ENCODE results near the gene RELT. TPM values are rescaled to one million over a fixed set of nuclear protein-coding genes. Genes with fewer than 3 reads are reported as not detected.

RELT gene
- total and polyA plus RNA-seq, 9 of the 15 experiments (the other 6 are each of a cell fraction or from before 2014, with no cell fraction given): 1.1 to 20.2 (median 7.4) TPM

GRCh38 chr11:73376803-73377629 is 817 bp downstream of the RELT start (continued):
- TF ChIP-seq ZBTB40 (IDR thresholded peaks at IDR 0.05): peak; percentile 80
- TF ChIP-seq ZBTB40 (CRISPR knock-in tag; IDR thresholded peaks at IDR 0.05): no peak
- peak; percentile 50; the same call in 1 of the 2 replicates for TF ChIP-seq ATF7 (IDR thresholded peaks at IDR 0.05)
- TF ChIP-seq TBL1XR1 (IDR thresholded peaks at IDR 0.05; ENCODE audit: low read length in 2 of 2): 0 out of 4 replicates have a peak, but pooled peaks of 1 of the 2 experiments have one; percentile 28
- no peak for TF ChIP-seq JUNB (CRISPR knock-in tag; conservative IDR thresholded peaks at IDR 0.05)
- TF ChIP-seq HSF4 (CRISPR knock-in tag; IDR thresholded peaks at IDR 0.05; ENCODE audit: borderline replicate concordance): no peak
- TF ChIP-seq SIN3A (IDR thresholded peaks at IDR 0.05; ENCODE audit: borderline replicate concordance in 2 of 2, control insufficient read depth in 1 of 2, low read depth in 2 of 2, low read length in 2 of 2): peak in 1 of 2 experiments; percentile 44; a peak in 2 of 4 replicates
- peak; percentile 65; the same call in 1 of the 2 replicates for TF ChIP-seq ZBTB26 (CRISPR knock-in tag; IDR thresholded peaks at IDR 0.05)
- peak; percentile 35; the same call in 1 of the 2 replicates for TF ChIP-seq KLF1 (tag; IDR thresholded peaks at IDR 0.05)
- TF ChIP-seq JUND (IDR thresholded peaks at IDR 0.05; ENCODE audit: borderline replicate concordance, low read depth, low read length): peak; percentile 86
- peak; percentile 80; the same call in 2 of the 3 replicates for TF ChIP-seq JUND (tag; IDR thresholded peaks at IDR 0.05; ENCODE audit: borderline replicate concordance, low read depth, low read length)
- TF ChIP-seq MTA1 (IDR thresholded peaks at IDR 0.05; ENCODE audit: borderline replicate concordance): peak; percentile 80; the same call in 1 of the 2 replicates
- TF ChIP-seq SP1 (CRISPR knock-in tag; IDR thresholded peaks at IDR 0.05): peak; percentile 57
- 0 out of 2 replicates have a peak, but pooled peaks have one; percentile 49 for TF ChIP-seq ZNF124 (CRISPR knock-in tag; IDR thresholded peaks at IDR 0.05)
- TF ChIP-seq, protein P1, sequence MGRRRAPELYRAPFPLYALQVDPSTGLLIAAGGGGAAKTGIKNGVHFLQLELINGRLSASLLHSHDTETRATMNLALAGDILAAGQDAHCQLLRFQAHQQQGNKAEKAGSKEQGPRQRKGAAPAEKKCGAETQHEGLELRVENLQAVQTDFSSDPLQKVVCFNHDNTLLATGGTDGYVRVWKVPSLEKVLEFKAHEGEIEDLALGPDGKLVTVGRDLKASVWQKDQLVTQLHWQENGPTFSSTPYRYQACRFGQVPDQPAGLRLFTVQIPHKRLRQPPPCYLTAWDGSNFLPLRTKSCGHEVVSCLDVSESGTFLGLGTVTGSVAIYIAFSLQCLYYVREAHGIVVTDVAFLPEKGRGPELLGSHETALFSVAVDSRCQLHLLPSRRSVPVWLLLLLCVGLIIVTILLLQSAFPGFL (CRISPR knock-in tag; IDR thresholded peaks at IDR 0.05): no peak
- TF ChIP-seq POLR2A (conservative IDR thresholded peaks at IDR 0.05): peak; percentile 68
- TF ChIP-seq TAL1 (IDR thresholded peaks at IDR 0.05): 0 out of 2 replicates have a peak, but pooled peaks have one; percentile 19

Measured in K562 (cell line).